Measurements from ENCODE around the gene CLC.

DNA sequence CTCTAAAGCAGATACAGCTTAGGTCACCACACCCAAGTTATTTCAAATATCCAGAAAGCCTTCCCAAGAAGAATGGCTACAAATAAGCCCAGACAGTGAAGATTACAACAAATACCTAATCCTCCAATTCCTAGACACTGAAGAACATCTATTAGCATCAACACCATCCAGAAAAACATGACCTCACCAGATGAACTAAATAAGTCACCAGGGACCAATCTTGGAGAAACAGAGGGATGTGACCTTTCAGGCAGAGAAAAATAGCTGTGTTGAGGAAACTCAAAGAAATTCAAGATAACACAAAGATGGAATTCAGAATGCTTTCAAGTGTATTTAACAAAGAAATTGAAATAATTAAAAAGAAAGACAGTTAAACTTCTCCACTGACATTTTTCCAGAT is 15.0 kb upstream of the CLC start:
- TF ChIP-seq POLR2AphosphoS5 (IDR thresholded peaks at IDR 0.05; ENCODE audit: low read depth, low read length) (no peak), SIN3A (IDR thresholded peaks at IDR 0.05; ENCODE audit: borderline replicate concordance, insufficient read depth, low read length) (no peak)
